Keratinocyte (primary cell): Measurements from ENCODE around the gene ZNF441.

ENCODE experiments used
- CTCF ChIP-seq, 3 experiments: IDR thresholded peaks in 1 of 3; conservative IDR thresholded peaks in 1 of 3; optimal IDR thresholded peaks in 1 of 3; 2 replicates in 2 of 3; 3 replicates in 1 of 3; pipeline versions ENCODE3 to v1.5.1; 2011; ENCODE audit warnings: low read length in 3 of 3, mild to moderate bottlenecking in 3 of 3, moderate library complexity in 2 of 3, control low read depth in 1 of 3, inconsistent platforms in 1 of 3; ENCODE audit not compliant: insufficient read depth in 2 of 3; ENCODE audit errors: extremely low read depth in 1 of 3
- EZH2 ChIP-seq: IDR thresholded peaks from one replicate; pipeline ENCODE4 v1.6.1; 2012; ENCODE audit warnings: inconsistent platforms, mild to moderate bottlenecking, low read length, moderate library complexity

- TF ChIP-seq CTCF (optimal IDR thresholded peaks at IDR 0.05 in 1 of 3, IDR thresholded peaks at IDR 0.05 in 1 of 3, conservative IDR thresholded peaks at IDR 0.05 in 1 of 3; ENCODE audit: extremely low read depth in 1 of 3, insufficient read depth in 2 of 3, low read length in 3 of 3) (no peak), EZH2 (no peak)
Observed at GRCh38 chr19:11759805-11760204, 7.0 kb upstream of the ZNF441 start.
